PC-9 (cell line): Measurements from ENCODE around the gene TSHR. TPM values are rescaled to one million over a fixed set of nuclear protein-coding genes. Genes with fewer than 3 reads are reported as not detected.

Experiments used
- BruUV-seq: library from RNA; stranded (reverse); fragments of 400-500 nt; replicated peaks from 2 replicates; lab custom pipeline; 2021; lab: Mats Ljungman, UMichigan
- CTCF ChIA-PET: fragments of 300-600 bp; sonication (Branson Sonifier 250); formaldehyde crosslinking; loops from one replicate; lab custom pipeline; 2022; ENCODE audit warnings: antibody characterized with exemption; lab: Charles Lee
- POLR2A ChIA-PET: fragments of 300-600 bp; sonication (Branson Sonifier 250); formaldehyde crosslinking; loops from one replicate; lab custom pipeline; 2022; ENCODE audit warnings: antibody characterized with exemption; ENCODE audit not compliant: unreplicated experiment; lab: Charles Lee
- DNase-seq, 2 experiments: peaks; one replicate each; pipeline versions ENCODE4 v3.0.0 to v3.0.0-alpha.2; 2015 to 2022; ENCODE audit warnings: mixed read lengths in 1 of 2
- H2AFZ ChIP-seq: fragments of 200-600 bp; sonication (generic); 2 replicates; pipeline ENCODE4 v1.8.1; 2017; ENCODE audit warnings: antibody characterized with exemption
- H3F3A ChIP-seq: fragments of 200-600 bp; sonication (generic); 2 replicates; pipeline ENCODE4 v1.8.1; 2017; ENCODE audit warnings: antibody characterized with exemption, mild to moderate bottlenecking, low read depth; ENCODE audit not compliant: insufficient read depth
- H3K27ac ChIP-seq: fragments of 200-600 bp; sonication (generic); 2 replicates; pipeline ENCODE4 v1.6.1; 2016; ENCODE audit warnings: mixed run types
- H3K27me3 ChIP-seq: fragments of 200-600 bp; sonication (generic); 2 replicates; pipeline ENCODE4 v1.6.1; 2016; ENCODE audit warnings: low read depth, mixed run types; ENCODE audit not compliant: insufficient read depth
- H3K36me3 ChIP-seq: fragments of 200-600 bp; sonication (generic); 2 replicates; pipeline ENCODE4 v1.6.1; 2016; ENCODE audit warnings: low read depth, mixed run types
- H3K4me1 ChIP-seq: fragments of 200-600 bp; sonication (generic); replicated peaks from 2 replicates; pipeline ENCODE4 v1.6.1; 2016; ENCODE audit warnings: mixed run types; ENCODE audit not compliant: insufficient read depth
- H3K4me2 ChIP-seq: fragments of 200-600 bp; sonication (generic); 2 replicates; pipeline ENCODE4 v1.6.1; 2017; ENCODE audit warnings: mixed run types
- H3K4me3 ChIP-seq: fragments of 200-600 bp; sonication (generic); 2 replicates; pipeline ENCODE4 v1.6.1; 2016; ENCODE audit warnings: mixed run types
- H3K79me2 ChIP-seq: fragments of 200-600 bp; sonication (generic); 2 replicates; pipeline ENCODE4 v1.6.1; 2017; ENCODE audit warnings: low read depth, mixed run types
- H3K9me2 ChIP-seq: fragments of 200-600 bp; sonication (generic); 2 replicates; pipeline ENCODE4 v1.8.1; 2017; ENCODE audit warnings: mild to moderate bottlenecking; ENCODE audit not compliant: insufficient read depth
- H3K9me3 ChIP-seq: fragments of 200-600 bp; sonication (generic); 2 replicates; pipeline ENCODE4 v1.8.1; 2016; ENCODE audit warnings: low read depth; ENCODE audit not compliant: insufficient read depth
- H4K20me1 ChIP-seq: fragments of 200-600 bp; sonication (generic); 2 replicates; pipeline ENCODE4 v1.8.1; 2017; ENCODE audit not compliant: insufficient read depth
- EZH2 ChIP-seq: fragments of 200-600 bp; sonication (generic); IDR thresholded peaks from 2 replicates; pipeline ENCODE4 v1.8.0; 2017; ENCODE audit warnings: antibody characterized with exemption, low read depth
- intact Hi-C: fragments of 100-400 bp; cut with micrococcal nuclease; formaldehyde crosslinking; loops from one replicate; pipeline ENCODE4 v1.10.0; 2022; ENCODE audit not compliant: unreplicated experiment
- total RNA-seq: library from RNA; stranded (reverse); gene quantifications from 2 replicates; pipeline ENCODE4 v1.2.3, GENCODE V29; 2021
- TF ChIP-seq, protein P1 (sequence below): fragments of 200-600 bp; sonication (generic); conservative IDR thresholded peaks from 2 replicates; pipeline ENCODE4 v1.6.1; 2017; ENCODE audit warnings: mixed run types, antibody characterized with exemption, mild to moderate bottlenecking, moderate library complexity

The TSHR gene
- total RNA-seq, 1 experiment from 2014 or later = not detected

GRCh38 chr14:81132468-81132867, 177.0 kb downstream of the TSHR start:
- no peaks in the 10 kb centered on the region for H4K20me1 ChIP-seq
- intact Hi-C loops = no loop called here
- no peaks in the 10 kb centered on the region for H3K9me2 ChIP-seq
- ChIA-PET CTCF (no interaction called here), POLR2A (no interaction called here)
- no peak overlapping the region for H3K4me2 ChIP-seq
- H3K9me3 ChIP-seq = no peaks in the 10 kb centered on the region
- H3K27ac ChIP-seq = no peak overlapping the region
- H3F3A ChIP-seq = no peaks in the 10 kb centered on the region
- DNase-seq = no peak
- no peaks in the 10 kb centered on the region for H3K4me1 ChIP-seq
- TF ChIP-seq, protein P1, sequence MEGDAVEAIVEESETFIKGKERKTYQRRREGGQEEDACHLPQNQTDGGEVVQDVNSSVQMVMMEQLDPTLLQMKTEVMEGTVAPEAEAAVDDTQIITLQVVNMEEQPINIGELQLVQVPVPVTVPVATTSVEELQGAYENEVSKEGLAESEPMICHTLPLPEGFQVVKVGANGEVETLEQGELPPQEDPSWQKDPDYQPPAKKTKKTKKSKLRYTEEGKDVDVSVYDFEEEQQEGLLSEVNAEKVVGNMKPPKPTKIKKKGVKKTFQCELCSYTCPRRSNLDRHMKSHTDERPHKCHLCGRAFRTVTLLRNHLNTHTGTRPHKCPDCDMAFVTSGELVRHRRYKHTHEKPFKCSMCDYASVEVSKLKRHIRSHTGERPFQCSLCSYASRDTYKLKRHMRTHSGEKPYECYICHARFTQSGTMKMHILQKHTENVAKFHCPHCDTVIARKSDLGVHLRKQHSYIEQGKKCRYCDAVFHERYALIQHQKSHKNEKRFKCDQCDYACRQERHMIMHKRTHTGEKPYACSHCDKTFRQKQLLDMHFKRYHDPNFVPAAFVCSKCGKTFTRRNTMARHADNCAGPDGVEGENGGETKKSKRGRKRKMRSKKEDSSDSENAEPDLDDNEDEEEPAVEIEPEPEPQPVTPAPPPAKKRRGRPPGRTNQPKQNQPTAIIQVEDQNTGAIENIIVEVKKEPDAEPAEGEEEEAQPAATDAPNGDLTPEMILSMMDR = no peak
- no peak for TF ChIP-seq EZH2
- H2AFZ ChIP-seq = peak overlapping the region; percentile 37; the same call in 1 of the 2 replicates
- no peak overlapping the region for H3K4me3 ChIP-seq
- BruUV-seq = no TSS peak
- H3K27me3 ChIP-seq = peaks cover 18% of the 10 kb centered on the region
- H3K79me2 ChIP-seq = no peaks in the 10 kb centered on the region
- H3K36me3 ChIP-seq = no peaks in the 10 kb centered on the region

DNA sequence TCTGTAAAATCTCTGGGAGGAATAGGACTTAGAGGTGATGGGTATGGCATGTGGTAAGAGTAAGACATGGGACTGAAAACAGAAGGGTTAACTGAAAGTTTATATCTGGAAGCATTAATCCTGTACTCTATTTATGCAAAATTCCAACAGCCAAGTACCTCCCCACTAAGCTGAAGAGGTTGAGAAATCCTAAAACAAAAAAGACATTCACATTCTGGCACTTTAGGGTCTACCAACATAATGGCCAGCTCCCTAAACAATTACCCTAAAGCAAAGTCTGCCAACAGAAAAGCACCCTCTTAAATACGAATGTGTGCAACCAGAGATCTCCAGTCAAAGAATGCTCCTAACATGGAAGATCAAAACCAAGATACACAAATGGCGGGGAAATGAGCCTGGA, 178.0 kb downstream of the TSHR start:
- POLR2A ChIA-PET = no interaction called here
- Histone ChIP-seq H3K27ac (no peak overlapping the region), H3F3A (no peaks in the 10 kb centered on the region), H3K9me3 (no peaks in the 10 kb centered on the region), H3K4me1 (no peaks in the 10 kb centered on the region), H3K4me2 (no peak overlapping the region), H4K20me1 (no peaks in the 10 kb centered on the region), H3K27me3 (peaks cover 18% of the 10 kb centered on the region), H3K4me3 (no peak overlapping the region), H2AFZ (no peak overlapping the region), H3K36me3 (no peaks in the 10 kb centered on the region), H3K79me2 (no peaks in the 10 kb centered on the region), H3K9me2 (no peaks in the 10 kb centered on the region)
- CTCF ChIA-PET = no interaction called here
- BruUV-seq = no TSS peak
- TF ChIP-seq EZH2 = no peak
- TF ChIP-seq, protein P1 = no peak
- DNase-seq = no peak
- intact Hi-C loops = no loop called here

DNA sequence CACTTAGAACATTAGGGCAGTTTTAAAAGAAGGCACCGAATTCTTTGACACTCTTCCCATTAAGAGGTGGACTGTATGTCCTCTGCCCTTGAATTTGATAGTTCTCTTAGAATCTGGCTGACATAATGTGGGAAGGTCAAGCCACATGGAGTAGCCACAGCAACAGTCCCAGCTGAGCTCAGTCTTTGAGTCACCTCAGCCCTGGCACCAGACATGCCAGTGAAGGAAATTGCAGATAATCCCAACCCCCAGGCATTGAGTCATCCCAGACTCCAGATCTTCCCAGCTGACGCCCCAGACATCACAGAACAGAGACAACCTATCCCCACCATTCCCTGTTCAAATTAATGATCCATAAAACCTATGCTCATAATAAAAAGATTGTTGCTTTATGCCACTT, 181.9 kb downstream of the TSHR start:
- no peak for DNase-seq
- H4K20me1 ChIP-seq = no peaks in the 10 kb centered on the region
- TF ChIP-seq EZH2 = no peak
- TF ChIP-seq, protein P1 = no peak
- H3K4me3 ChIP-seq = no peak overlapping the region
- H3K27me3 ChIP-seq = peaks cover 18% of the 10 kb centered on the region
- ChIA-PET POLR2A (no interaction called here), CTCF (no interaction called here)
- no peaks in the 10 kb centered on the region for H3F3A ChIP-seq
- H3K4me2 ChIP-seq = no peak overlapping the region
- H2AFZ ChIP-seq = no peak overlapping the region
- H3K4me1 ChIP-seq = no peaks in the 10 kb centered on the region
- H3K36me3 ChIP-seq = no peaks in the 10 kb centered on the region
- no peaks in the 10 kb centered on the region for H3K9me2 ChIP-seq
- BruUV-seq = no TSS peak
- no peaks in the 10 kb centered on the region for H3K79me2 ChIP-seq
- H3K9me3 ChIP-seq = no peaks in the 10 kb centered on the region
- intact Hi-C loops = no loop called here
- no peak overlapping the region for H3K27ac ChIP-seq
